Astrocyte (in vitro differentiated cells and primary cell): ENCODE results near the gene PPFIBP1.

Experiments used
- CTCF ChIP-seq: IDR thresholded peaks from 2 replicates; pipeline ENCODE4 v1.5.1; 2011; ENCODE audit warnings: low read depth, mild to moderate bottlenecking, inconsistent platforms, low read length, moderate library complexity; ENCODE audit not compliant: insufficient read depth
- EZH2 ChIP-seq: IDR thresholded peaks from 2 replicates; pipeline ENCODE4 v1.6.1; 2012; ENCODE audit warnings: mild to moderate bottlenecking, low read length, inconsistent platforms; ENCODE audit not compliant: insufficient read depth

DNA sequence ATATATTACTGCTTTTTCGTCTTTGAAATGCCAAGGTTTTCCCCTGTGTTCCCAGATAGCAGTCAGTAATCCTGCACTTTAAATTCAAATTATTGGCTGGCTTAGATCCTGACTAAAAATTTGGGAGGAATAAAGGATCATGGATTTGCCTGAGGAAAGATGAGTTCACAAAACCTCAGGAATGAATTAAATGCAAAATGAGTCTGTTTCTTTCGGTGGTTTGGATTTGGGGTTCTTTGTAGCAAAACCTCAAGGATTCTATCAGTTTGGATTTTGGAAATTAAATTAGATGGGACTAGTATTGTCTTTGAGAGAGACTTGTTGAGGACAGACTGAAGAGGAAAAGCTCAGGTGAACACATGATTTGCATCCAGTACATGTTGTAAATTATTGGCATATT is 36.1 kb downstream of the PPFIBP1 start:
- no peak for TF ChIP-seq CTCF
- TF ChIP-seq EZH2: no peak
